Hepatic stellate cell (primary cell): ENCODE data around the gene MACROD2.

Experiments
- DNase-seq: peaks from one replicate; pipeline ENCODE4 v3.0.0; 2011; ENCODE audit warnings: low spot score

Gene MACROD2

GRCh38 chr20:16069389-16070010 is 2074.2 kb downstream of the MACROD2 start:
- DNase-seq: no peak

GRCh38 chr20:16072220-16072619 is 2076.9 kb downstream of the MACROD2 start:
- no peak for DNase-seq

GRCh38 chr20:16078172-16078898 is 2083.0 kb downstream of the MACROD2 start:
- DNase-seq: no peak

DNA sequence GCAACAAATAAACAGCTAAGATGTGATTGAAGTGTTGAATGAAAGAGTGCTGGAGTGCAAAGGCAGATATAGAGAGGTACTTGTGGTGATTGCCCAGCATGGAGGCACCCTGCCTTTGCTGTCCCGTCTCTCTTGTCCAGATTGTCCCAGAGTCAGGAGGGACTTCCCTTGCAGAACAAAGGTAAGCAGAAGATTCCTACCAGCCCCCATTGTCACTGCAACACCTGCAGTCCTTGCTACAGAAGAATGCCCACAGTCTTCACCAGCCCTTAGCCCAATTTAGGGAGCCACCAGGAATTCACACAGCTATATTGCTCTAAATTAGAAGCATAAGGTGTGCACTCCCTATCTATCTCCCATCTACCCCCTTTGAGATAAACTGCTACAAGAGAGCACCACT is 2086.1 kb downstream of the MACROD2 start:
- no peak for DNase-seq

GRCh38 chr20:16082051-16082550 is 2086.8 kb downstream of the MACROD2 start:
- DNase-seq: no peak

GRCh38 chr20:16083639-16084280 is 2088.4 kb downstream of the MACROD2 start:
- DNase-seq: no peak

- no peak for DNase-seq
These were observed 2099.9 kb downstream of the MACROD2 start for GRCh38 chr20:16095226-16095625.

DNA sequence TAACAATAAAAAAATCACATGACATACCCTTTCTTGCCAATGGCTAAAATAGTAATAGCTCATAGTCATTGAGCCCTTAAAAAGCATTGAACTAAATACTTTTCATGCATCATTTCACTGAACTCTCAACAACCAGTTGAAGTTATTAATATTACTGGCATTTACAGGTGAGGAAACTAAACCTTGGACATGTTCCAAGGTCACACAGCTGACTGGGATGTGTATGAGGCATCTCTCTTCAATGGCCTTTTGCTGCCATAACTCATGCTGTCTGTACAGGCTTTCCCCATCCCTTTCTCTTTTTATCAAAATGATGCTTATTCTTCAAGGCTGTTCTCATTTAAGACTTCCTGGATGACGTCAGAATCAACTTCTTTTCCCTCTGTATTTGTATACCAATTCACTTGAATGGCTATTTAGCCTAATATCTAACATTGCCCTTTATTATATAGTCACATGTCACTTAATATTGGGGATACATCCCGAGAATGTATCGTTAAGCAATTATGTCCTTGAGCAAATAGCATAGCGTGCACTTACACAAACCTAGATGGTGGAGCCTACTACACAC is 2101.5 kb downstream of the MACROD2 start:
- no peak for DNase-seq

DNA sequence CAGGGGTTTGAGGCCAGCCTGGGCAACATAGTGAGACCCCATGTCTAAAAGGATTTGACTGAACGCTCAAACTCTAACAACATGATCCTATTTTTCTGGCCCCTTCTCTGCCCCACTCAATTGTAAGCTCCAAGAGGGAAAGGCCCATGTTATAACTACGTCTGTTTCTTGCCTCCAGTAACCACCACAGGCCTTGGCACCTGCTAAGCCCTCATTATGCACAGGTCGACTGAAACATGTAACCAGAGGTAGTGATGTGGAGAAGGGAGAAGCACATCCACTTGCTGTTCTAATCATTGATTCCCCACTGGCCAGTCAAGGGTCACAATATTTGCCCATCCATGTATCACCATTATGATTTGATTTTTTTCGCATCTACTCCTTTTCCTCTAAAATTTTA is 2102.5 kb downstream of the MACROD2 start:
- DNase-seq: no peak

DNA sequence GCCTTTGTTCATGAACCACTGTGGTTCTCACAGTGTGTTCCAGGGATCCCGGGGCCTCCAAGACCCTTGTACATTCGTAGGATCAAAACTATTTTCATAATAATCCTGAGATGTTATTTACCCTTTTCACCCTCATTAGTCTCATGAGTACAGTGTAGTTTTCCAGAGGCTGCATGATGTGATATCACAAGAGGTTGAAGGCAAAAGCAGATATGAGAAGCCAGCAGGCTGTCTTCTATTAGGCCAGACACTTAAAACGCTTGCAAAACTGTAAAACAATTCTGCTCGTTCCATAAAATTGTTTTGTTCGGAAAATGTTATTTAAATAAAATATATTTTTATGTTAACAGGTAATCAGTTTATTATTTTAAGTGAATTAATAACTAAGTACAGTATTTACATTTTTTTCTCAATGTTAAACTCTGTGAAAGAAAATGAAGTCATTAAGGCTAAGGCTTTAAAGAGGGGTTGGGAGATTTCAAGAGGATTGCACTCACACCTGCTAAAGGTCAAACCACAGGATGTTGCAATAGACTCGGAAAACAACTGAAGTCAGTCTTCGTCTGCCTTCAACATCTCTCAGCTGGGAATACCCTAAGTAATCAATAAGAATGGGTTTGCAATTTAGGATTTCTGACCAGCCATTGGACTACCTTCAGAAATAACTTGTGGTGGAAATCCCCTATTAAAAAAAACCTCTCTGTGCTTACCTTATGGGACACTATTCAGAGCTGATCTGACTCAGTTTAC is 2103.7 kb downstream of the MACROD2 start:
- DNase-seq: no peak

DNA sequence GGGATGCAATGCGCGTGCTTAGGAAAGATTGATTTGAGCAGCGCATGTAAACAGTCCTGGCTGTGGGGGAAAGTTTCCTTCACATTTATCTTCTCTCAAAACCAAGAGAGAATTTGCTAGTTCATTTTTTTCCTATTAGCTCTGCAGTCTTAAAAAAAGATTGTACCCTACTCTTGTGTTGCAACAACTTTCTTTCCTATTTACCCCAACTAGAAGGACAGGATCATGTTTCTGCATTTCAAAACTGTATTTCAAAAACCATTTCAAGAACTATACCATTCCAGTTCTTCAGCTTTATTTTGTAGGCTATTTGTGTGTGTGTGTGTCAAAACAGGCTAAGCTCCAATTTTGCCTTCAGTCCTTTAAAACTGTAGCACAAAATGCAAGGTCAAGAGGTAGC is 2104.8 kb downstream of the MACROD2 start:
- DNase-seq: no peak

GRCh38 chr20:16100767-16101166 is 2105.5 kb downstream of the MACROD2 start:
- no peak for DNase-seq
